Inferior parietal cortex (tissue), 1 donor: ENCODE results near the gene MAMDC4.

Source experiments
- DNase-seq: peaks from one replicate; pipeline ENCODE4 v3.0.0-alpha.2; 2016; ENCODE audit errors: extremely low spot score

MAMDC4 gene

GRCh38 chr9:136890661-136891060 is 38.5 kb downstream of the MAMDC4 start:
- DNase-seq: no peak

GRCh38 chr9:136896027-136896426 is 43.9 kb downstream of the MAMDC4 start:
- no peak for DNase-seq

DNA sequence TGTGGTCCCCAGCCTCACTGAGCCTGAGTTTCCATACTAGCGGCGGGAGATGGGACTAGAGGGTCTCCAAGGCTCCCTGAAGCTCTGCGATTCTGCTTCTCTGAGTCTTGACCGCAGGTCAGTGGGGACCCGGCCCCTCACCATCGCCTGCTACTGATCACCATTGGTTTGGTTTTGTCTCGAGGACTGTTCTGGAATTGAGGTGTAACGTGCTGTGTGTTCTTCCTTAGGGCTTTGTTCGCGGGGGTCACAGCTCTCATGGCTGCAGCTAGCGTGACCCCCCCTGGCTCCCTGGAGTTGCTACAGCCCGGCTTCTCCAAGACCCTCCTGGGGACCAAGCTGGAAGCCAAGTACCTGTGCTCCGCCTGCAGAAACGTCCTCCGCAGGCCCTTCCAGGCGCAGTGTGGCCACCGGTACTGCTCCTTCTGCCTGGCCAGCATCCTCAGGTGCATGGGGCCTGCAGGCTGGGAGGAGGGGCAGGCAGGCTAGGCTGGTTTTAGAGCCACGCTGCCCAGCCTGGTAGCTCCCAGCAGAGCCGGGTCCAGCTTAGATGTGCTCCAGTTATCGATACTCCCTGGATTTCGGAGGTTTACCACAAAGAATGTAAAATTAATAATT is 46.4 kb downstream of the MAMDC4 start:
- DNase-seq: no peak

GRCh38 chr9:136899196-136899595 is 47.0 kb downstream of the MAMDC4 start:
- no peak for DNase-seq

- no peak for DNase-seq
Measured at GRCh38 chr9:136900556-136900955, 48.4 kb downstream of the MAMDC4 start.

DNA sequence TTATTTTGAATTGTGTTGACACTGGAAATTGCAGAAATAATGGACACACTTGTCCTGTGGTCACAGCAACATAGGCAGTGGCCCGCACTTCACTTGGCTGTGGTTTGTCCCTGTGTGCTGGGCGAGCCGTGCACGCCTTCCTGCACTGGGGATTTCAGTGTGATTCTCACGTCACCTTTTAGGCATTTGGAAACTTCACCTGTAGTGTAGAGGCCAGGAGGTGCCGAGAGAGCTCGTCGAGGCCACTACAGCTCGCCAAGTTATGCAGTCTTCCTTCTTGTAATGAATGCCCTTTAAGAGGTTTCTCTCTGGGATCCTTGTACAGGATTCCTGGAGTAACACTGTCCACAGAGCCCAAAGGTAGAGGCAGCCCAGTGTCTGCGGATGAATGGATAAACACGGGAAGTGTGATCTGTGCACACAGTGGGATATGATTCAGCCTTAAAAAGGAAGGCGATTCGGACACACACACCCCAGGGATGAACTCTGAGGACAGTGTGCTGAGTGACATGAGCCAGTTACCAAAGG is 48.9 kb downstream of the MAMDC4 start:
- DNase-seq: no peak

DNA sequence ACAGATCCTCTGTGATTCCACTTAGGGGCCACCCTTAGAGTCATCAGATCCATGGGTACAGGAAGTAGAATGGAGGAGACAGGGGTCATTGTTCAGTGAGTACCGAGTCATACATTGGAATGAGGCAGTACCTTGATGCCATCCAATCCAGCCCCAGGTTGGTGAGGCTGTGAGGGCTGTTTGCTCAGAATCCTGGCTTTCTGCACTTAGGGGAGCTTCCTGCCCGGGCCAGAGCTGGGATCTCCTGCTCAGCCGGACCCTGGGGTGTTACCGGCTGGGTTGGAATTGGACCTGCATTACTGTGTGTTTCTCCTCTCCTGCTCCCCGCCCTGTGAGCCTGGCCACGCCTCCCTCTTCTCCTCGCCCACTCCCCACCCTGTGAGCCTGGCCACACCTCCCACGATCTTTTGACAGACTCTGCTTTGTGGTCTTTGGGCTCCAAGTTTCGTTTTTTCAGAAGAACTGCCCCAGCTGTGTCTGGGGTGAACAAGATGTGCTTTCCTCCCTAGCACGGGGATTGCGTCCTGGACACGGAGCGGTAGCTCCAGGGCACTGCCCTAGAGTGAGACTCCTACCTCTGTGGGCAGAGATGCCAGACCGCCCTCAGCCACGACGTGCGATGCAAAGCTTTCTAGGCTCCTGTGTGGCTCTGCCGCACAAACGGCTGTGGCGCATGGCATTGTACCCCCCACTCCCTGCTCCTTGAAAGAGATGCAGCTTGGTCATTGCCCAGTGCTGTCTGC is 49.5 kb downstream of the MAMDC4 start:
- no peak for DNase-seq

GRCh38 chr9:136902259-136902821 is 50.2 kb downstream of the MAMDC4 start:
- DNase-seq: no peak

DNA sequence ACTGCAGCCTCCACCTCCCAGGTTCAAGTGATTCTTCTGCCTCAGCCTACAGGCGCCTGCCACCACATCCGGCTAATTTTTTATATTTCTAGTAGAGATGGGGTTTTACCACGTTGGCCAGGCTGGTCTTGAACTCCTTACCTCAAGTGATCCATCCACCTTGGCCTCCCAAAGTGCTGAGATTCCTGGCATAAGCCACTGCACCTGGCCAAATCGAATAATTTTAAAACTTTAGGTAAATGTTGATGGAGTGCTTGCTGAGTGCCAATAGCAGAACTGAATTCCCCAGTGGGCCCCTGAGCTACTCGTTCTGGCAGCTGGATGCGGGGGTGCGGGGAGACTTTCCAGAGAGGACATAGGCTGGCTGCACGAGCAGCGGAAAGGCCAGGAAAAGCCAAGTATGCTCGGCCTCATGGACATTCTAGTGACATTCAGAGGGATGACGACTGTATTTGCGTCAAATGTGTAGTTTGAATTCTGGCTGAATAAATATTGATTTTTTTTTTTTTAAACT is 51.0 kb downstream of the MAMDC4 start:
- DNase-seq: no peak

GRCh38 chr9:136906266-136906665 is 54.1 kb downstream of the MAMDC4 start:
- no peak for DNase-seq

DNA sequence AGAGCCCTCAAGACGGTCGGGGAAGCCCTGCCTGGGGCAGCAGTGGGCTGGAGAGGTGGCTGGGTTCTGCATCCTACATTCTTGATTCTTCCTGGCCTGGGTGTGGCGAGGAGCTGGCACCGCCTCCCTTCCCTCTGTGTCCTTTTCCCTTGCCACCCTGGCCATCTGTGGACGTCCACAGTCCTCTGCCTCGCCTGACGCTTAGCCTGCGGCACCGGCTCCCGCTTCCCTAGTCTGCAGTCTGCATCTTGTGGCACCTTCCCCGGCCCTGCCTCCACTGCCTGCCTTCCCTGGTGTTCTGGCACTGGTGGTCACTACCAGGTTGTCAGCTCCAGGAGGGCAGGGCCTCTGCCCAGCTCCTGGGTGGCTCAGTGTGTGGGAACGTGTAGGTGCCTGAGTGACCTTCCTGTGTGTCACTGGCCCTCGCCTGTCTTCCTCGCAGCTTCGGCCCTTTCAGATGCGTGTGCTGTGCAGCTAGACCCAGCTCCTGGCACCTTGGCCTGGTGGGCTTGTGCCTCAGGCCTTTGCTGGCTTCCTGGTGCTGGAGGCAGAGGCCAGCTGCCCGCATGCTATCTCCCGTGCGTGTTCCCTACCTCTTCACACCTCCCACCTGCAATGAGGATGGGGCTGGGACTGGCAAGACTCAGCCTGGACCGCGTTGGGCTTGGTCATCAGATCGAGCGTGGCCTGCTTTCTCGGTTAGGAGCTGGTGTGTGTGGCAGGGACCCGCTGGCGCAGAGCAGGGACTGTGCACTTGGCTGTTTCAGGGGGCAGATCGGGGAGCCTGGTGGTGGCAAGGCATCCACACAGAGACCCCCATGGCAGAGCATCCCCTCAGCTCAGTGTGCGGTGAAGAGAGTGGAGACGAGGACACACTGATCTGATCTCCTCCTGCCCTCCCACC is 55.1 kb downstream of the MAMDC4 start:
- no peak for DNase-seq
